H9 (cell line): ENCODE results near the gene BTN3A1. TPM values are rescaled to one million over a fixed set of nuclear protein-coding genes. Genes with fewer than 3 reads are reported as not detected.

Experiments
- DNase-seq: peaks from one replicate; pipeline ENCODE4 v3.0.0-alpha.2; 2017
- H2AFZ ChIP-seq: one replicate; pipeline ENCODE4 v1.6.1; 2013; ENCODE audit warnings: mild to moderate bottlenecking, low read length, control low read depth, moderate library complexity
- H2AK5ac ChIP-seq: 2 replicates; pipeline ENCODE4 v1.6.1; 2013; ENCODE audit warnings: low read length, control low read depth, mixed read lengths; ENCODE audit not compliant: insufficient read length
- H2BK120ac ChIP-seq: one replicate; pipeline ENCODE4 v1.6.1; 2013; ENCODE audit warnings: low read depth, mild to moderate bottlenecking, low read length, control low read depth, inconsistent platforms; ENCODE audit not compliant: poor library complexity, severe bottlenecking
- H2BK12ac ChIP-seq: 2 replicates; pipeline ENCODE4 v1.6.1; 2013; ENCODE audit warnings: low read length, control low read depth, mixed read lengths, low read depth; ENCODE audit not compliant: insufficient read length
- H2BK15ac ChIP-seq: 2 replicates; pipeline ENCODE4 v1.6.1; 2013; ENCODE audit warnings: low read depth, low read length, control low read depth
- H2BK20ac ChIP-seq: one replicate; pipeline ENCODE4 v1.6.1; 2013; ENCODE audit warnings: low read depth, mild to moderate bottlenecking, low read length, control low read depth, inconsistent platforms; ENCODE audit not compliant: poor library complexity, severe bottlenecking
- H2BK5ac ChIP-seq: 2 replicates; pipeline ENCODE4 v1.6.1; 2013; ENCODE audit warnings: low read length, control low read depth, mixed read lengths; ENCODE audit not compliant: insufficient read length
- H3K14ac ChIP-seq: 2 replicates; pipeline ENCODE4 v1.6.1; 2013; ENCODE audit warnings: low read length, control low read depth; ENCODE audit not compliant: insufficient read depth
- H3K18ac ChIP-seq: 2 replicates; pipeline ENCODE4 v1.6.1; 2013; ENCODE audit warnings: low read depth, mild to moderate bottlenecking, mixed read lengths, low read length, control low read depth; ENCODE audit not compliant: insufficient read length
- H3K23ac ChIP-seq: 2 replicates; pipeline ENCODE4 v1.6.1; 2013; ENCODE audit warnings: low read length, control low read depth, mixed read lengths, low read depth; ENCODE audit not compliant: insufficient read length
- H3K23me2 ChIP-seq: 2 replicates; pipeline ENCODE4 v1.6.1; 2013; ENCODE audit warnings: low read depth, mild to moderate bottlenecking, mixed read lengths, low read length, control low read depth; ENCODE audit not compliant: insufficient read length, poor library complexity, severe bottlenecking
- H3K27ac ChIP-seq: 2 replicates; pipeline ENCODE4 v1.5.1; 2013; ENCODE audit warnings: low read length, control low read depth, mixed read lengths, low read depth; ENCODE audit not compliant: insufficient read length
- H3K27me3 ChIP-seq: 2 replicates; pipeline ENCODE4 v1.6.1; 2013; ENCODE audit warnings: low read length, control low read depth, inconsistent platforms; ENCODE audit not compliant: insufficient read depth
- H3K4ac ChIP-seq: 2 replicates; pipeline ENCODE4 v1.6.1; 2013; ENCODE audit warnings: low read depth, mild to moderate bottlenecking, control low read depth, inconsistent platforms, low read length, moderate library complexity
- H3K4me1 ChIP-seq: 2 replicates; pipeline ENCODE4 v1.6.1; 2013; ENCODE audit warnings: low read length, control low read depth, inconsistent platforms; ENCODE audit not compliant: insufficient read depth
- H3K4me2 ChIP-seq: 2 replicates; pipeline ENCODE4 v1.6.1; 2013; ENCODE audit warnings: low read length, control low read depth, mixed read lengths; ENCODE audit not compliant: insufficient read length, insufficient read depth
- H3K56ac ChIP-seq: 2 replicates; pipeline ENCODE4 v1.6.1; 2013; ENCODE audit warnings: low read depth, mild to moderate bottlenecking, mixed read lengths, low read length, control low read depth; ENCODE audit not compliant: insufficient read length
- H3K79me1 ChIP-seq: 2 replicates; pipeline ENCODE4 v1.6.1; 2013; ENCODE audit warnings: low read depth, mild to moderate bottlenecking, moderate library complexity, low read length, control low read depth, inconsistent platforms; ENCODE audit not compliant: insufficient read depth, poor library complexity, severe bottlenecking
- H3K79me2 ChIP-seq: 2 replicates; pipeline ENCODE4 v1.6.1; 2013; ENCODE audit warnings: low read length, control low read depth, inconsistent platforms; ENCODE audit not compliant: insufficient read depth
- H3K9ac ChIP-seq: 2 replicates; pipeline ENCODE4 v1.6.1; 2013; ENCODE audit warnings: low read length, control low read depth, mixed read lengths; ENCODE audit not compliant: insufficient read length; ENCODE audit errors: extremely low read depth
- H3K9me3 ChIP-seq: one replicate; pipeline ENCODE4 v1.6.1; 2013; ENCODE audit warnings: low read depth, low read length, inconsistent platforms; ENCODE audit not compliant: control insufficient read depth
- H3T11ph ChIP-seq: one replicate; pipeline ENCODE4 v1.6.1; 2013; ENCODE audit warnings: mild to moderate bottlenecking, low read length, control low read depth, inconsistent platforms
- H4K20me1 ChIP-seq: one replicate; pipeline ENCODE4 v1.6.1; 2013; ENCODE audit not compliant: control insufficient read depth, insufficient read length, insufficient read depth
- H4K5ac ChIP-seq: 2 replicates; pipeline ENCODE4 v1.6.1; 2013; ENCODE audit warnings: low read depth, mild to moderate bottlenecking, mixed read lengths, low read length, control low read depth; ENCODE audit not compliant: insufficient read length
- H4K8ac ChIP-seq: replicated peaks from 2 replicates; pipeline ENCODE4 v1.6.1; 2013; ENCODE audit warnings: low read length, control low read depth, mixed read lengths, low read depth; ENCODE audit not compliant: insufficient read length
- H4K91ac ChIP-seq: 2 replicates; pipeline ENCODE4 v1.6.1; 2013; ENCODE audit warnings: low read depth, mild to moderate bottlenecking, moderate library complexity, mixed read lengths, low read length, control low read depth; ENCODE audit not compliant: insufficient read length
- H3K27ac Mint-ChIP-seq, 3 experiments: 2 replicates in 2 of 3; 3 replicates in 1 of 3; pipeline ENCODE4 v1.8.0; 2020 to 2021; ENCODE audit warnings: mixed read lengths in 3 of 3, mild to moderate bottlenecking in 1 of 3, moderate library complexity in 1 of 3
- H3K27me3 Mint-ChIP-seq: 2 replicates; pipeline ENCODE4 v1.8.0; 2021; ENCODE audit warnings: low read depth, mild to moderate bottlenecking, moderate library complexity, mixed read lengths
- H3K36me3 Mint-ChIP-seq, 3 experiments: 2 replicates in 2 of 3; 3 replicates in 1 of 3; pipeline ENCODE4 v1.8.0; 2020 to 2021; ENCODE audit warnings: low read depth in 3 of 3, mixed read lengths in 3 of 3; ENCODE audit not compliant: insufficient read depth in 1 of 3
- H3K4me1 Mint-ChIP-seq, 2 experiments: 2 replicates each; pipeline ENCODE4 v1.8.0; 2020; ENCODE audit warnings: mixed read lengths in 2 of 2
- H3K4me3 Mint-ChIP-seq, 2 experiments: 2 replicates in 1 of 2; 3 replicates in 1 of 2; pipeline ENCODE4 v1.8.0; 2020 to 2021; ENCODE audit warnings: mild to moderate bottlenecking in 2 of 2, mixed read lengths in 2 of 2, moderate library complexity in 1 of 2
- H3K9me3 Mint-ChIP-seq, 2 experiments: 2 replicates in 1 of 2; 3 replicates in 1 of 2; pipeline ENCODE4 v1.8.0; 2020; ENCODE audit warnings: mild to moderate bottlenecking in 2 of 2, mixed read lengths in 2 of 2, moderate library complexity in 1 of 2
- WGBS: extraction: QIAGEN DNeasy Blood & Tissue Kit; methylation state at CpG from one replicate; pipeline ENCODE4 v1.1.7; 2013; ENCODE audit warnings: missing lambda C conversion rate, low lambda C conversion rate, mixed read lengths; ENCODE audit not compliant: insufficient read length; ENCODE audit errors: extremely low coverage; 5-methylcytosine and 5-hydroxymethylcytosine counted together
- total RNA-seq: library from RNA; stranded (reverse); gene quantifications from 2 replicates; pipeline ENCODE4 v1.2.1, GENCODE V29; 2021
- TF ChIP-seq, protein P1 (sequence below): fragments of 200-600 bp; sonication (generic); conservative IDR thresholded peaks from 3 replicates; pipeline ENCODE4 v1.8.0; 2021; ENCODE audit warnings: antibody characterized with exemption, mild to moderate bottlenecking

Gene BTN3A1
- total RNA-seq, 1 experiment from 2014 or later = 2.5 TPM

DNA sequence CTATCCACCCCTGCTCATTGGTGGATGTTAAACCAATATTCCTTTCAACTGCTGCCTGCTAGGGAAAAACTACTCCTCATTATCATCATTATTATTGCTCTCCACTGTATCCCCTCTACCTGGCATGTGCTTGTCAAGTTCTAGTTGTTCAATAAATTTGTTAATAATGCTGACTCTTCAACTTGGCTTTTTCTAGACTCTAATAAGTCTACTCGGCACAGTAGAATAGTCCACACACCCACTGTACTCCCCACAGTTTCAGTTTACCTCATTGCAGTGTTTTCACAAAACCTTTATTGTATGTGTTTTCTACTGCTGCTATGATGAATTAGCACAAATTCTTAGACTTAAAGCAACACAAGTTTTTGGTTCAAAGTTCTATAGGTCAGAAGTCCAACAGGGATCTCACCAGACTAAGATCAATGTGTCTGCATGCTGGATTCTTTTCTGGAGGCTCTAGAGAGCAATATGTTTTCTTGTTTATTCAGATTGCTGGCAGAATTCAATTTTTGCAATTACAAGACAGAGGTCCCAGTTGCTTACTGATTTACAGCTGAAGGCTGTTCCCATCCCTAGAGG, 13.1 kb downstream of the BTN3A1 start:
- Histone ChIP-seq H3K14ac (no peak overlapping the region), H4K8ac (no peak overlapping the region), H3T11ph (no peak overlapping the region), H4K20me1 (no peaks in the 10 kb centered on the region), H3K9me3 (no peaks in the 10 kb centered on the region), H4K91ac (no peak overlapping the region), H3K23me2 (no peaks in the 10 kb centered on the region), H3K79me2 (no peaks in the 10 kb centered on the region), H2AFZ (no peak overlapping the region), H3K18ac (no peak overlapping the region), H2BK120ac (no peak overlapping the region), H3K27me3 (no peaks in the 10 kb centered on the region), H3K4me2 (no peak overlapping the region), H3K56ac (no peak overlapping the region), H2BK5ac (no peak overlapping the region), H3K23ac (no peak overlapping the region), H2AK5ac (no peak overlapping the region), H3K4me1 (no peaks in the 10 kb centered on the region), H3K27ac (no peak overlapping the region), H3K79me1 (no peaks in the 10 kb centered on the region), H2BK15ac (no peak overlapping the region), H3K9ac (no peak overlapping the region), H2BK12ac (no peak overlapping the region), H2BK20ac (no peak overlapping the region), H4K5ac (no peak overlapping the region), H3K4ac (no peak overlapping the region)
- DNase-seq = no peak
- H3K4me3 Mint-ChIP-seq = no peak overlapping the region
- H3K27ac Mint-ChIP-seq = no peak overlapping the region
- peaks cover 15 to 23% of the 10 kb centered on the region in 2 experiments for H3K9me3 Mint-ChIP-seq
- peaks cover 8% of the 10 kb centered on the region in 2 experiments for H3K4me1 Mint-ChIP-seq
- TF ChIP-seq, protein P1, sequence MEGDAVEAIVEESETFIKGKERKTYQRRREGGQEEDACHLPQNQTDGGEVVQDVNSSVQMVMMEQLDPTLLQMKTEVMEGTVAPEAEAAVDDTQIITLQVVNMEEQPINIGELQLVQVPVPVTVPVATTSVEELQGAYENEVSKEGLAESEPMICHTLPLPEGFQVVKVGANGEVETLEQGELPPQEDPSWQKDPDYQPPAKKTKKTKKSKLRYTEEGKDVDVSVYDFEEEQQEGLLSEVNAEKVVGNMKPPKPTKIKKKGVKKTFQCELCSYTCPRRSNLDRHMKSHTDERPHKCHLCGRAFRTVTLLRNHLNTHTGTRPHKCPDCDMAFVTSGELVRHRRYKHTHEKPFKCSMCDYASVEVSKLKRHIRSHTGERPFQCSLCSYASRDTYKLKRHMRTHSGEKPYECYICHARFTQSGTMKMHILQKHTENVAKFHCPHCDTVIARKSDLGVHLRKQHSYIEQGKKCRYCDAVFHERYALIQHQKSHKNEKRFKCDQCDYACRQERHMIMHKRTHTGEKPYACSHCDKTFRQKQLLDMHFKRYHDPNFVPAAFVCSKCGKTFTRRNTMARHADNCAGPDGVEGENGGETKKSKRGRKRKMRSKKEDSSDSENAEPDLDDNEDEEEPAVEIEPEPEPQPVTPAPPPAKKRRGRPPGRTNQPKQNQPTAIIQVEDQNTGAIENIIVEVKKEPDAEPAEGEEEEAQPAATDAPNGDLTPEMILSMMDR = no peak
- no CpG with 5 or more reads among the region's 1 CpG for WGBS
- H3K36me3 Mint-ChIP-seq = peaks cover 0 to 9% (median 2%) of the 10 kb centered on the region in 3 experiments; a peak in 5 of 7 replicates
- peaks cover 10% of the 10 kb centered on the region for H3K27me3 Mint-ChIP-seq
